Lower leg skin (tissue), 3 donors: Measurements from ENCODE around the gene ATP4B.

Experiments used
- CTCF ChIP-seq, 3 donors: fragments of 450-650 bp; IDR thresholded peaks; one replicate each; pipeline ENCODE4 v1.5.1; 2016; ENCODE audit warnings: antibody characterized with exemption in 3 of 3, mild to moderate bottlenecking in 3 of 3, moderate library complexity in 2 of 3
- POLR2A ChIP-seq, 2 donors: fragments of 450-650 bp; IDR thresholded peaks; one replicate each; pipeline ENCODE4 v1.6.1; 2016 to 2017; ENCODE audit warnings: antibody characterized with exemption in 2 of 2, mild to moderate bottlenecking in 1 of 2, moderate library complexity in 1 of 2

GRCh38 chr13:113647351-113648215, 10.4 kb downstream of the ATP4B start:
- TF ChIP-seq POLR2A (IDR thresholded peaks at IDR 0.05) (no peak), CTCF (IDR thresholded peaks at IDR 0.05) (no peak)
